ENCODE data around the gene AP3S1.
A peak's percentile ranks its signal among the peaks of the same experiment; 100 is the strongest.

The AP3S1 gene

GRCh38 chr5:115857626-115858349 lies 16.1 kb downstream of the AP3S1 start (continued):
- TF ChIP-seq, protein P1, sequence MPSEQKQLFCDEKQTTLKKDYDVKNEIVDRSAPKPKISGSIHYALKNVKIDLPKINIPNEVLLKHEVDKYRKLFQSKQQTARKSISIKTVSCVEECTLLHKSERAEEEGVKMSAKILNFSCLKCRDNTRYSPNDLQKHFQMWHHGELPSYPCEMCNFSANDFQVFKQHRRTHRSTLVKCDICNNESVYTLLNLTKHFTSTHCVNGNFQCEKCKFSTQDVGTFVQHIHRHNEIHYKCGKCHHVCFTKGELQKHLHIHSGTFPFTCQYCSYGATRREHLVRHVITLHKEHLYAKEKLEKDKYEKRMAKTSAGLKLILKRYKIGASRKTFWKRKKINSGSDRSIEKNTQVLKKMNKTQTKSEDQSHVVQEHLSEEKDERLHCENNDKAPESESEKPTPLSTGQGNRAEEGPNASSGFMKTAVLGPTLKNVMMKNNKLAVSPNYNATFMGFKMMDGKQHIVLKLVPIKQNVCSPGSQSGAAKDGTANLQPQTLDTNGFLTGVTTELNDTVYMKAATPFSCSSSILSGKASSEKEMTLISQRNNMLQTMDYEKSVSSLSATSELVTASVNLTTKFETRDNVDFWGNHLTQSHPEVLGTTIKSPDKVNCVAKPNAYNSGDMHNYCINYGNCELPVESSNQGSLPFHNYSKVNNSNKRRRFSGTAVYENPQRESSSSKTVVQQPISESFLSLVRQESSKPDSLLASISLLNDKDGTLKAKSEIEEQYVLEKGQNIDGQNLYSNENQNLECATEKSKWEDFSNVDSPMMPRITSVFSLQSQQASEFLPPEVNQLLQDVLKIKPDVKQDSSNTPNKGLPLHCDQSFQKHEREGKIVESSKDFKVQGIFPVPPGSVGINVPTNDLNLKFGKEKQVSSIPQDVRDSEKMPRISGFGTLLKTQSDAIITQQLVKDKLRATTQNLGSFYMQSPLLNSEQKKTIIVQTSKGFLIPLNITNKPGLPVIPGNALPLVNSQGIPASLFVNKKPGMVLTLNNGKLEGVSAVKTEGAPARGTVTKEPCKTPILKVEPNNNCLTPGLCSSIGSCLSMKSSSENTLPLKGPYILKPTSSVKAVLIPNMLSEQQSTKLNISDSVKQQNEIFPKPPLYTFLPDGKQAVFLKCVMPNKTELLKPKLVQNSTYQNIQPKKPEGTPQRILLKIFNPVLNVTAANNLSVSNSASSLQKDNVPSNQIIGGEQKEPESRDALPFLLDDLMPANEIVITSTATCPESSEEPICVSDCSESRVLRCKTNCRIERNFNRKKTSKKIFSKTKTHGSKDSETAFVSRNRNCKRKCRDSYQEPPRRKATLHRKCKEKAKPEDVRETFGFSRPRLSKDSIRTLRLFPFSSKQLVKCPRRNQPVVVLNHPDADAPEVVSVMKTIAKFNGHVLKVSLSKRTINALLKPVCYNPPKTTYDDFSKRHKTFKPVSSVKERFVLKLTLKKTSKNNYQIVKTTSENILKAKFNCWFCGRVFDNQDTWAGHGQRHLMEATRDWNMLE (tag by site-specific recombination; conservative IDR thresholded peaks at IDR 0.05; ENCODE audit: low read depth) = no peak
- TF ChIP-seq SP2 (tag by site-specific recombination; IDR thresholded peaks at IDR 0.05) (no peak), ZNF548 (tag by site-specific recombination; IDR thresholded peaks at IDR 0.05) (no peak), ZNF248 (tag by site-specific recombination; IDR thresholded peaks at IDR 0.05) (0 out of 2 replicates have a peak, but pooled peaks have one; percentile 67), ZNF10 (tag by site-specific recombination; IDR thresholded peaks at IDR 0.05) (no peak), ZNF114 (tag by site-specific recombination; IDR thresholded peaks at IDR 0.05) (no peak), OVOL3 (tag by site-specific recombination; IDR thresholded peaks at IDR 0.05) (no peak), TRIM28 (IDR thresholded peaks at IDR 0.05; ENCODE audit: borderline replicate concordance, low read length) (no peak), ZNF26 (tag by site-specific recombination; IDR thresholded peaks at IDR 0.05) (no peak; the same call in 1 of the 2 replicates), ZBTB10 (tag by site-specific recombination; IDR thresholded peaks at IDR 0.05) (no peak), ZNF571 (tag by site-specific recombination; IDR thresholded peaks at IDR 0.05) (no peak), ZNF155 (tag by site-specific recombination; IDR thresholded peaks at IDR 0.05) (no peak), ZNF747 (tag by site-specific recombination; IDR thresholded peaks at IDR 0.05) (no peak), ZNF214 (tag by site-specific recombination; IDR thresholded peaks at IDR 0.05; ENCODE audit: borderline replicate concordance) (no peak), ZNF600 (tag by site-specific recombination; IDR thresholded peaks at IDR 0.05) (no peak), ZNF530 (tag by site-specific recombination; IDR thresholded peaks at IDR 0.05; ENCODE audit: low read depth) (no peak), ZNF16 (tag by site-specific recombination; IDR thresholded peaks at IDR 0.05; ENCODE audit: low read depth) (no peak), GFI1B (tag by site-specific recombination; IDR thresholded peaks at IDR 0.05) (peak; percentile 13; the same call in 1 of the 2 replicates), SALL2 (tag by site-specific recombination; IDR thresholded peaks at IDR 0.05; ENCODE audit: borderline replicate concordance) (peak; percentile 83; the same call in 1 of the 2 replicates), ZNF670 (tag by site-specific recombination; IDR thresholded peaks at IDR 0.05; ENCODE audit: low read depth) (no peak)
- TF ChIP-seq, protein P2, sequence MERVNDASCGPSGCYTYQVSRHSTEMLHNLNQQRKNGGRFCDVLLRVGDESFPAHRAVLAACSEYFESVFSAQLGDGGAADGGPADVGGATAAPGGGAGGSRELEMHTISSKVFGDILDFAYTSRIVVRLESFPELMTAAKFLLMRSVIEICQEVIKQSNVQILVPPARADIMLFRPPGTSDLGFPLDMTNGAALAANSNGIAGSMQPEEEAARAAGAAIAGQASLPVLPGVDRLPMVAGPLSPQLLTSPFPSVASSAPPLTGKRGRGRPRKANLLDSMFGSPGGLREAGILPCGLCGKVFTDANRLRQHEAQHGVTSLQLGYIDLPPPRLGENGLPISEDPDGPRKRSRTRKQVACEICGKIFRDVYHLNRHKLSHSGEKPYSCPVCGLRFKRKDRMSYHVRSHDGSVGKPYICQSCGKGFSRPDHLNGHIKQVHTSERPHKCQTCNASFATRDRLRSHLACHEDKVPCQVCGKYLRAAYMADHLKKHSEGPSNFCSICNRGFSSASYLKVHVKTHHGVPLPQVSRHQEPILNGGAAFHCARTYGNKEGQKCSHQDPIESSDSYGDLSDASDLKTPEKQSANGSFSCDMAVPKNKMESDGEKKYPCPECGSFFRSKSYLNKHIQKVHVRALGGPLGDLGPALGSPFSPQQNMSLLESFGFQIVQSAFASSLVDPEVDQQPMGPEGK (tag by site-specific recombination; IDR thresholded peaks at IDR 0.05) = no peak
- TF ChIP-seq, protein P3, sequence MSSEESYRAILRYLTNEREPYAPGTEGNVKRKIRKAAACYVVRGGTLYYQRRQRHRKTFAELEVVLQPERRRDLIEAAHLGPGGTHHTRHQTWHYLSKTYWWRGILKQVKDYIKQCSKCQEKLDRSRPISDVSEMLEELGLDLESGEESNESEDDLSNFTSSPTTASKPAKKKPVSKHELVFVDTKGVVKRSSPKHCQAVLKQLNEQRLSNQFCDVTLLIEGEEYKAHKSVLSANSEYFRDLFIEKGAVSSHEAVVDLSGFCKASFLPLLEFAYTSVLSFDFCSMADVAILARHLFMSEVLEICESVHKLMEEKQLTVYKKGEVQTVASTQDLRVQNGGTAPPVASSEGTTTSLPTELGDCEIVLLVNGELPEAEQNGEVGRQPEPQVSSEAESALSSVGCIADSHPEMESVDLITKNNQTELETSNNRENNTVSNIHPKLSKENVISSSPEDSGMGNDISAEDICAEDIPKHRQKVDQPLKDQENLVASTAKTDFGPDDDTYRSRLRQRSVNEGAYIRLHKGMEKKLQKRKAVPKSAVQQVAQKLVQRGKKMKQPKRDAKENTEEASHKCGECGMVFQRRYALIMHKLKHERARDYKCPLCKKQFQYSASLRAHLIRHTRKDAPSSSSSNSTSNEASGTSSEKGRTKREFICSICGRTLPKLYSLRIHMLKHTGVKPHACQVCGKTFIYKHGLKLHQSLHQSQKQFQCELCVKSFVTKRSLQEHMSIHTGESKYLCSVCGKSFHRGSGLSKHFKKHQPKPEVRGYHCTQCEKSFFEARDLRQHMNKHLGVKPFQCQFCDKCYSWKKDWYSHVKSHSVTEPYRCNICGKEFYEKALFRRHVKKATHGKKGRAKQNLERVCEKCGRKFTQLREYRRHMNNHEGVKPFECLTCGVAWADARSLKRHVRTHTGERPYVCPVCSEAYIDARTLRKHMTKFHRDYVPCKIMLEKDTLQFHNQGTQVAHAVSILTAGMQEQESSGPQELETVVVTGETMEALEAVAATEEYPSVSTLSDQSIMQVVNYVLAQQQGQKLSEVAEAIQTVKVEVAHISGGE (tag by site-specific recombination; conservative IDR thresholded peaks at IDR 0.05; ENCODE audit: low read depth) = no peak
- TF ChIP-seq, protein P4, sequence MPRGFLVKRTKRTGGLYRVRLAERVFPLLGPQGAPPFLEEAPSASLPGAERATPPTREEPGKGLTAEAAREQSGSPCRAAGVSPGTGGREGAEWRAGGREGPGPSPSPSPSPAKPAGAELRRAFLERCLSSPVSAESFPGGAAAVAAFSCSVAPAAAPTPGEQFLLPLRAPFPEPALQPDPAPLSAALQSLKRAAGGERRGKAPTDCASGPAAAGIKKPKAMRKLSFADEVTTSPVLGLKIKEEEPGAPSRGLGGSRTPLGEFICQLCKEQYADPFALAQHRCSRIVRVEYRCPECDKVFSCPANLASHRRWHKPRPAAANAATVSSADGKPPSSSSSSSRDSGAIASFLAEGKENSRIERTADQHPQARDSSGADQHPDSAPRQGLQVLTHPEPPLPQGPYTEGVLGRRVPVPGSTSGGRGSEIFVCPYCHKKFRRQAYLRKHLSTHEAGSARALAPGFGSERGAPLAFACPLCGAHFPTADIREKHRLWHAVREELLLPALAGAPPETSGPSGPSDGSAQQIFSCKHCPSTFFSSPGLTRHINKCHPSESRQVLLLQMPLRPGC (tag by site-specific recombination; IDR thresholded peaks at IDR 0.05) = no peak

Measured in HEK293 (cell line).